ENCODE measurements around the gene REPS1. TPM values are rescaled to one million over a fixed set of nuclear protein-coding genes. Genes with fewer than 3 reads are reported as not detected.
A peak's percentile ranks its signal among the peaks of the same experiment; 100 is the strongest.
"Not testable (repeated sequence)": the region's sequence is repeated elsewhere in the genome, so short reads cannot be mapped to it uniquely, and the experiment has no call there.

REPS1 gene
- polyA plus RNA-seq, 4 donors, result 59.9 to 82.8 (median 71.5) TPM

GRCh38 chr6:138936873-138937272, 51.2 kb downstream of the REPS1 start:
- DNase-seq (ENCODE audit: low read depth in 4 of 4, low spot score in 3 of 4), result not testable (repeated sequence)

DNA sequence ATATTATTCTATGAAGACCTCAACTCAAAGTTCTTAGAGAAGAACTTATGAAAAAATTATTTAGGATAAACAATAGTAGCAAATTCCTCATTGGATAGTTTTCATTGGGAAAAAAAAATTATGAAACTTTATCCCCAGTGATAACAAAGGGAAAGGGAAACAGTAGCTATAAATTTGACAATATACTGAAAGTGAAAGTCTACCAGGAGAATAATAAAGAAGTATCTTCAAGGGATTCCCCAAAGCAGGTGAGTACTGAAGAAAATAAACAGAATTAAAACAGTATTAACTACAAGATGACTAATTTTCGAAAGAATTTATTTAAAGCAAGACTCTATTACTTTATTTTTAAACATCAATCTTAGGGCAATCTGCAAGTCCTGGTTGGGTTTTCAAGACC, 56.4 kb downstream of the REPS1 start:
- no peak for DNase-seq (ENCODE audit: low read depth in 4 of 4, low spot score in 3 of 4)

DNA sequence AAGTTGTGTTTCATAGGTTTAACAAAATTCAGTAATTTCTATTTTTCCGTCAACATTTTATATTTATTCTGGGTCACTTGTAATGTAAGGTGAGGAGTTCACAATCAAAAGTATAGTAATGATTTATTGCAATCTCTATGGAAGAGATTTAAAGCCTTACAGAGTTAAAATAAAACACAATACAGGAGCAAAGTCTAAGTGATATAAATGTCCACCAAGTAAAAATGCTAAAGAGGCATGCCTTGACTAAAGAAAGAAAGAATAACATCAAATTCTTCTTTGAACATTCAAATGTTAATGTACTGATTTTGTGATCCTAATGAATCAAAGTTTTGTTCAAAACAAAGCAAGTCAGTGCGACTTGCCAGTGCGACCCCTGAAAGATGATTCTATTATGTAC, 61.5 kb downstream of the REPS1 start:
- DNase-seq (ENCODE audit: low read depth in 4 of 4, low spot score in 3 of 4), result no peak

DNA sequence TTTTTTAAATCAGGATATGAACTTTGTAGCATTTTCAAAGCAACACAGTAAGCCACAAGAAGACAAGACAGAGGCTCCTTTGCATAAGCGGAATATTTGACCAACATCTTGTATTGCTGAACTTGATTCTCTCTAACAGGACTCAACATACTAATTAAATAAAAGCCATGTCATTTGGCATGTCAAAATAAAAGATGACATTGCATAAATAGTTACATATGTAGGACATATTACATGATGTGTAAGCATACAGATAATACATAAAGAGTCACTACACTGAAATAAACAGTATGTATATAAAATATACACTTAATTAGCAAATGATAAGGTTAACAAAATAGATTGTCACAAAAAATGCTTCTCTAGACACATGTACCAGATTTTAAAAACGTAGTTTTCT, 62.2 kb downstream of the REPS1 start:
- DNase-seq (ENCODE audit: low read depth in 4 of 4, low spot score in 3 of 4), result no peak

DNA sequence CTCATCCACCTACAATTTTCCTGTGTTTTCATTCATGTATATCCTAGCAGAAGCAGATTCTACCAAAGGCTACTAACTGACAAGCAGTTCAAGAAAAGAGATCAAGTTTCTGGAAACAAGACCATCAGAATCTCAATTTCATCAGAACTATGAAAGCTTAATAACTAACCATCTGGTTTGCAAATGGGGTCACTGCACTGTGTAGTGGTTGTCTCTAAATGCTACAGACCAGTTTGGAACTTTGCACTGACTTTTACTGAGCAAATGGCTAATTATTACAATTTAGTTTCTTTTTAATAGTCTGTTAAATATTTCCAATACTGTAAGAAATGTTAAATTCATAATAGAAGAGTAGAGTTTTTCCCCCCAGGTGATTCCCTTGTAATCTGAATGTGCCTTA, 64.5 kb downstream of the REPS1 start:
- DNase-seq (ENCODE audit: low read depth in 4 of 4, low spot score in 3 of 4), result peak in 1 of 4 donors; percentile 2

DNA sequence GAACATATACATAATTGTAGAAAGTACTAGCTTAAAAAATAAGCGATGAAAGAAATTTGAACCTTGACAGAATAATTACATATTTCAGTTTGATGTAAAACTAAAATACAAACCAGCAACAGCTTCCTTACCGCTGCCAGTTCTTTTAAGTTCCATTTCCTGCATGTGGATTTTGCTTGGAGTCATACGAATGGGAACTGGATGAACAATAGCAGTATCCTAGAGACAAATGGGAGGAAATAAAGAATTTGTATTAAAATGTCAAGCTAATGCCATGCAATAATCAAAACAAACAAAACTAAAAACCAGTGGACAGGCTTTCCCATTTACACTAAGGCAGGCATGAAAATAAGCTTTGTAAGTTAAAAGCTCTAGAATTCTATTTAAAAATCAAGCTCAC, 67.1 kb downstream of the REPS1 start:
- DNase-seq (ENCODE audit: low read depth in 4 of 4, low spot score in 3 of 4), result no peak

DNA sequence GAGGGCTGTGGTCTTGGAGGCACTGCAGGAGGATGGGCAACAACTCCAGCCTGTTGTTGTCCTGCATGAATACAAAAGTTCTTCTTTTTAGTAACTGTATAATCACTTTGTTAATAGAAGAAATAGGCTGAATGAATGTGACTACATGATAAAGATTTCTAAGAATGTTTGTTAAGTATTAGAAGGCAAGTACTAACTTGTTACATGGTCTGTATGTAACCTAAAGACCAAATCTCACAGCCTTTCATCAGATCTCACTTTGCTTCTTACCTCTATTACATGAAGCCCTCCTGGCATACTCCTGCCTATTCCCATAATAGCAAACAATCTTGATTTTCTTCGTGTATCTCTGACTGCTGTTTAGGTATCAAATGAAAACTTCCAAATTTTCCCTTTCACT, 73.4 kb downstream of the REPS1 start:
- no peak for DNase-seq (ENCODE audit: low read depth in 4 of 4, low spot score in 3 of 4)

GRCh38 chr6:138912308-138912707, 75.7 kb downstream of the REPS1 start:
- no peak for DNase-seq (ENCODE audit: low read depth in 4 of 4, low spot score in 3 of 4)

DNA sequence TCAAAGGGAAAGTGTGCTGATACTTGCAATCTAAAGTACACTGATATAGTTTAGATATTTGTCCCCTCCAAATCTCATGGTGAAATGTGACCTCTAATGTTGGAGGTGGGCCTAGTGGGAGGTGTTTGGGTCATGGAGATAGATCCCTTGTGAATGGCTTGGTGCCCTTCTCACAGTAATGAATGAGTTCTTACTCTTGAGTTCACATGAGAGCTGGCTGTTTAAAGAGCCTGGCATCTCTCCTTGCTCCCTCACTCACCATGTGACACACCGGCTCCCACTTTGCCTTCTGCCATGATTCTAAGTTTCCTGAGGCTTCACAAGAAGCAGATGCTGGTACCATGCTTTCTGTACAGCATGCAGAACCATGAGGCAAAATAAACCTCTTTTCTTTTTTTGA, 78.1 kb downstream of the REPS1 start:
- no peak for DNase-seq (ENCODE audit: low read depth in 4 of 4, low spot score in 3 of 4)

- DNase-seq (ENCODE audit: low read depth in 4 of 4, low spot score in 3 of 4), result no peak
These were observed 78.5 kb downstream of the REPS1 start for GRCh38 chr6:138909511-138909910.

DNA sequence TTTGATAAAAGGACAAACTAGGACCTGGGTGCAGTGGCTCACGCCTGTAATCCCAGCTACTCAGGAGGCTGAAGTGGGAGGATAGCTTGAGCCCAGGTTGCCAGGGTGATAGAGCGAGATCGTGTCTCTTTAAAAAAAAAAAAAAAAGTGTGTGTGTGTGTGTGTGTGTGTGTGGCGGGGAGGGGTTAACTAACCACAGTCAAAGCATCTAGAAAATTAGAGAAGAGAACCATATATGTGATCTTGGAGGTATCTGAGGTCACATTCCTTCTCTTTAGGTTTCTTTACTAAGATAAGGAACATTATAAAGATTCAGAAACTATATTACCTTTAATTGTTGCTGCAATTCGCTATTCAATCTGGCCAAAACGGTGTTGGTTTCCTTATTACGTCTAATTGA, 80.9 kb downstream of the REPS1 start:
- DNase-seq (ENCODE audit: low read depth in 4 of 4, low spot score in 3 of 4), result no peak

GRCh38 chr6:138897031-138897430, 91.0 kb downstream of the REPS1 start:
- DNase-seq (ENCODE audit: low read depth in 4 of 4, low spot score in 3 of 4), result no peak

DNA sequence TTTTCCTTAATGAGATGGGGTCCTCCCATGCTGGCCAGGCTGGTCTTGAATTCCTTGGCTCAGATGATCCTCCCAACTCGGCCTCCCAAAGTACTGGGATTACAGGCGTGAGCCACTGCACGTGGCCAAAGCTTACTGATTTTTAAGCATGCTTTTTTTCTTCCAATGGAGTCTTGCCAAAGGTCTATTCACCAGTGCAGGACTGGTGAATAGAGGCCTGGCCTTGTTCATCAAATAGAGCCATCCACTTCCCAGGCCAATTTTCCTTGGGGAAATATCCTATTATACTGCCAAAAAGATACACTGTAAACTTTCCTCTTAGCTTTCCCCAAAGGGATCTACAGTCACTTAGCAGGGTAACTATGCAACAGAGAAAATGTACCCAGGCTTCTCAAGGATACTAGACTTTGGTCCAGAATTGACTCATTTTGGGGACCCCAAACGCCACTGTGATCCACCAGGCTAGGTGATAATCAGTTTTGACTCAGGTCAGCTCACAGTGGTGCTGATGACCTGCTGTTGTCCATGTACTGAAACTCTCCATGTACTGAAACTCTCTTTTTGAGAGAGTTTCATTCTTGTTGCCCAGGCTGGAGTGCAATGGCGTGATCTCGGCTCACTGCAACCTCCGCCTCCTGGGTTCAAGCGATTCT, 91.8 kb downstream of the REPS1 start:
- DNase-seq (ENCODE audit: low read depth in 4 of 4, low spot score in 3 of 4), result no peak

DNA sequence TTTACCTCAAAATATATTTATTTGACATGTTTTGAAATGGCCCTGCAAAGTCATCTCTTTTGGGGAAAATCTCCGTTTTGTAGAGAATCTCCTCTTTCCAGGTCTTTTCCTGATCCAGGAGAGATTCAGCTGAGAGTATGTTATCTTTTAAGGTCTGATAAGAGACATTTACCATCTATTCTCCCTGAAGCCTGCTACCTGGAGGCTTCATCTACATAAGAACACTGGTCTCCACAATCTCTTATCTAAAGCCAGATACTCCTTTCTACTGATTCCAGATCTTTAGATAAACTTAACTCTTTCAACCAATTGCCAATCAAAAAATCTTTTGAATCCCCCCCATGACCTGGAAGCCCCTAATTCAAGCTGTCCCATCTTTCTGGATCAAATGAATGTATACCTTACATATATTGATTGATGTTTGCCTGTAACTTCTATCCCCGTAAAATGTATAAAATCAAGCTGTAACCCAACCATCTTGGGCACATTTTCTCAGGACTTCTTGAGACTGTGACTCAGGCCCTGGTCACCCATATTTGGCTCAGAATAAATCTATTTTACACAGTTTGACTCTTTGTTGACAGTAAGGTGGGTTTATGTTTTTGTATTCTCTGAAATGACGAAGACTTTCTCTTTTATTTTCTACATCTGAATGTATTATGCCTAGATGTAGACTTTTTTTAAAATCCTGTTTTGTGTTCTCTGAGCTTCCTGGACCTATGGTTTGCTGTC, 96.6 kb downstream of the REPS1 start:
- DNase-seq (ENCODE audit: low read depth in 4 of 4, low spot score in 3 of 4), result no peak

DNA sequence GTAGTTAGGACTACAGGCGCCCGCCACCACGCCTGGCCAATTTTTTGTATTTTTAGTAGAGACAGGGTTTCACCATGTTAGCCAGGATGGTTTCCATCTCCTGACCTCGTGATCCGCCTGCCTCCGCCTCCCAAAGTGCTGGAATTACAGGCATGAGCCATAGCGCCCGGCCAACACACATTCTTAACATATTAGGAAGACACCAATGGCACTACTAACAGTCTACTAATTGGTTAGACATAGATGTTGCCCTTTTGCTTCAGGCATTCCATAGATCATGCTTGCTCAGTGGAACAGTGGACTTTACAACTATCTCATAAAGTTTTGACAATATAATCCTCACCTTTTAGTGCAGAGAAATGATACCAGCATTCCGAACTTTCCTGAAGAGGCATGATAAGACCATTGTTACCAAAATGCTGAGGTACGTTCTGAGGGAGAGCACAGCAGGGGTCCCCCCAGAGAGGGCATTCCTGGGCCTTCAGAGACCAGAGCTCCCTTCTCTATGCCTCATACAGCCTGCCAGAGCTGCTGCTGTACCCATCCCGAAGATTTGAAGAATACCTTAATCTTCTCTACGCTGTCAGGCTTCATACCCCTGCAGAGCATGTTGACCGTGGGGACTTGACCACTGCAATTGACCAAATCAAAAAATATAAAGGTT, 102.8 kb downstream of the REPS1 start:
- no peak for DNase-seq (ENCODE audit: low read depth in 4 of 4, low spot score in 3 of 4)

- DNase-seq (ENCODE audit: low read depth in 4 of 4, low spot score in 3 of 4), result no peak
These were observed 105.6 kb downstream of the REPS1 start for GRCh38 chr6:138882369-138883017.

GRCh38 chr6:138873191-138873590, 114.9 kb downstream of the REPS1 start:
- no peak for DNase-seq (ENCODE audit: low read depth in 4 of 4, low spot score in 3 of 4)

- DNase-seq (ENCODE audit: low read depth in 4 of 4, low spot score in 3 of 4), result no peak
These were observed 118.7 kb downstream of the REPS1 start for GRCh38 chr6:138869398-138869797.

GRCh38 chr6:138868181-138868580, 119.9 kb downstream of the REPS1 start:
- DNase-seq (ENCODE audit: low read depth in 4 of 4, low spot score in 3 of 4), result no peak

GRCh38 chr6:138865480-138866109, 122.5 kb downstream of the REPS1 start:
- no peak for DNase-seq (ENCODE audit: low read depth in 4 of 4, low spot score in 3 of 4)

GRCh38 chr6:138864343-138864890, 123.6 kb downstream of the REPS1 start:
- no peak for DNase-seq (ENCODE audit: low read depth in 4 of 4, low spot score in 3 of 4)

Measured in right renal pelvis (tissue), 4 donors.